Measurements from ENCODE around the gene RILPL2. TPM values are rescaled to one million over a fixed set of nuclear protein-coding genes. Genes with fewer than 3 reads are reported as not detected.

Gene RILPL2
- total and polyA plus RNA-seq, 9 of the 15 experiments (the other 6 are each of a cell fraction or from before 2014, with no cell fraction given) = 0.61 to 5.8 (median 4.3) TPM

- TF ChIP-seq NR3C1 (CRISPR knock-in tag; IDR thresholded peaks at IDR 0.05) = no peak
- TF ChIP-seq LCOR (CRISPR knock-in tag; IDR thresholded peaks at IDR 0.05) = no peak; the same call in 1 of the 2 replicates
- TF ChIP-seq MEF2D (tag; conservative IDR thresholded peaks at IDR 0.05; ENCODE audit: low read depth) = 0 out of 2 replicates have a peak, but pooled peaks have one; percentile 26
- TF ChIP-seq NRF1 (conservative IDR thresholded peaks at IDR 0.05 in 1 of 2, IDR thresholded peaks at IDR 0.05 in 1 of 2) = peak; percentile 97
- TF ChIP-seq HDAC1 (IDR thresholded peaks at IDR 0.05) = peak in 1 of 2 experiments; percentile 61; a peak in 2 of 4 replicates
- TF ChIP-seq, protein P1, sequence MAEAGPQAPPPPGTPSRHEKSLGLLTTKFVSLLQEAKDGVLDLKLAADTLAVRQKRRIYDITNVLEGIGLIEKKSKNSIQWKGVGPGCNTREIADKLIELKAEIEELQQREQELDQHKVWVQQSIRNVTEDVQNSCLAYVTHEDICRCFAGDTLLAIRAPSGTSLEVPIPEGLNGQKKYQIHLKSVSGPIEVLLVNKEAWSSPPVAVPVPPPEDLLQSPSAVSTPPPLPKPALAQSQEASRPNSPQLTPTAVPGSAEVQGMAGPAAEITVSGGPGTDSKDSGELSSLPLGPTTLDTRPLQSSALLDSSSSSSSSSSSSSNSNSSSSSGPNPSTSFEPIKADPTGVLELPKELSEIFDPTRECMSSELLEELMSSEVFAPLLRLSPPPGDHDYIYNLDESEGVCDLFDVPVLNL (CRISPR knock-in tag; IDR thresholded peaks at IDR 0.05; ENCODE audit: low read depth) = 0 out of 2 replicates have a peak, but pooled peaks have one; percentile 40
- no peak for TF ChIP-seq ZNF133 (CRISPR knock-in tag; IDR thresholded peaks at IDR 0.05)
- TF ChIP-seq SIRT6 (IDR thresholded peaks at IDR 0.05; ENCODE audit: low read depth, low read length) = no peak
- TF ChIP-seq PRDM10 (IDR thresholded peaks at IDR 0.05; ENCODE audit: partially characterized antibody) = peak; percentile 5
- no peak for TF ChIP-seq MCM2 (IDR thresholded peaks at IDR 0.05; ENCODE audit: low read depth)
- TF ChIP-seq BRD9 (IDR thresholded peaks at IDR 0.05; ENCODE audit: low read depth, partially characterized antibody) = peak; percentile 21
- TF ChIP-seq GATAD2B (IDR thresholded peaks at IDR 0.05; ENCODE audit: borderline replicate concordance) = 0 out of 2 replicates have a peak, but pooled peaks have one; percentile 32
- TF ChIP-seq MBD1 (CRISPR knock-in tag; IDR thresholded peaks at IDR 0.05) = no peak
- TF ChIP-seq ZNF23 (CRISPR knock-in tag; IDR thresholded peaks at IDR 0.05) = no peak
- TF ChIP-seq FOXA3 (CRISPR knock-in tag; conservative IDR thresholded peaks at IDR 0.05 in 1 of 2, IDR thresholded peaks at IDR 0.05 in 1 of 2) = peak; percentile 58 to 90
- TF ChIP-seq ZEB2 (IDR thresholded peaks at IDR 0.05) = peak; percentile 100
- TF ChIP-seq DNMT1 (IDR thresholded peaks at IDR 0.05) = no peak
- TF ChIP-seq KAT8 (IDR thresholded peaks at IDR 0.05; ENCODE audit: low read depth) = 0 out of 2 replicates have a peak, but pooled peaks have one; percentile 45
- no peak for TF ChIP-seq CREB5 (CRISPR knock-in tag; IDR thresholded peaks at IDR 0.05)
Measured at GRCh38 chr12:123457980-123458779, 21.7 kb upstream of the RILPL2 start, which contains the start of gene SNRNP35 (continued).

Data from K562 (cell line).